Measurements from ENCODE around the gene SLC9A4. TPM values are rescaled to one million over a fixed set of nuclear protein-coding genes. Genes with fewer than 3 reads are reported as not detected.

The SLC9A4 gene
- total RNA-seq, 4 donors from 2014 or later: 1.2 TPM; not detected in 3

- no peaks in the 10 kb centered on the region for H3K4me1 ChIP-seq
Observed at GRCh38 chr2:102428573-102428972, 44.5 kb upstream of the SLC9A4 start.

GRCh38 chr2:102432386-102432785, 40.6 kb upstream of the SLC9A4 start:
- no peak for TF ChIP-seq CTCF (IDR thresholded peaks at IDR 0.05)
- TF ChIP-seq POLR2A (IDR thresholded peaks at IDR 0.05): no peak
- intact Hi-C loops (cut with DNase I; ENCODE audit: low total_unique reads): no loop called here
- Histone ChIP-seq H3K9me3 (no peaks in the 10 kb centered on the region), H3K4me1 (no peaks in the 10 kb centered on the region), H3K27me3 (no peaks in the 10 kb centered on the region), H3K36me3 (no peaks in the 10 kb centered on the region), H3K27ac (no peak overlapping the region), H3K4me3 (no peak overlapping the region)
- DNase-seq: no peak

More at GRCh38 chr2:102428573-102428972, 44.5 kb upstream of the SLC9A4 start:
- DNase-seq: no peak
- no peaks in the 10 kb centered on the region for H3K27me3 ChIP-seq
- no peak overlapping the region for H3K27ac ChIP-seq
- intact Hi-C loops (cut with DNase I; ENCODE audit: low total_unique reads): no loop called here
- H3K36me3 ChIP-seq: no peaks in the 10 kb centered on the region
- H3K9me3 ChIP-seq: no peaks in the 10 kb centered on the region
- TF ChIP-seq CTCF (IDR thresholded peaks at IDR 0.05) (no peak), POLR2A (IDR thresholded peaks at IDR 0.05) (no peak)
- H3K4me3 ChIP-seq: no peak overlapping the region

GRCh38 chr2:102433973-102434654, 38.9 kb upstream of the SLC9A4 start:
- intact Hi-C loops (cut with DNase I; ENCODE audit: low total_unique reads): no loop called here
- Histone ChIP-seq H3K4me3 (no peak overlapping the region), H3K36me3 (no peaks in the 10 kb centered on the region), H3K27ac (no peak overlapping the region), H3K27me3 (no peaks in the 10 kb centered on the region), H3K4me1 (no peaks in the 10 kb centered on the region), H3K9me3 (no peaks in the 10 kb centered on the region)
- DNase-seq: no peak
- TF ChIP-seq POLR2A (IDR thresholded peaks at IDR 0.05) (no peak), CTCF (IDR thresholded peaks at IDR 0.05) (no peak)

- no peak overlapping the region for H3K4me3 ChIP-seq
- H3K9me3 ChIP-seq: no peaks in the 10 kb centered on the region
- TF ChIP-seq CTCF (IDR thresholded peaks at IDR 0.05) (no peak), POLR2A (IDR thresholded peaks at IDR 0.05) (no peak)
- DNase-seq: no peak
- H3K27ac ChIP-seq: no peak overlapping the region
- no peaks in the 10 kb centered on the region for H3K4me1 ChIP-seq
- no peaks in the 10 kb centered on the region for H3K27me3 ChIP-seq
- intact Hi-C loops (cut with DNase I; ENCODE audit: low total_unique reads): no loop called here
- H3K36me3 ChIP-seq: no peaks in the 10 kb centered on the region
Observed at GRCh38 chr2:102434655-102435381, 38.2 kb upstream of the SLC9A4 start.

- DNase-seq: no peak
- H3K27me3 ChIP-seq: no peaks in the 10 kb centered on the region
- intact Hi-C loops (cut with DNase I; ENCODE audit: low total_unique reads): no loop called here
- TF ChIP-seq CTCF (IDR thresholded peaks at IDR 0.05) (no peak), POLR2A (IDR thresholded peaks at IDR 0.05) (no peak)
- no peaks in the 10 kb centered on the region for H3K4me1 ChIP-seq
- H3K4me3 ChIP-seq: no peak overlapping the region
- H3K36me3 ChIP-seq: no peaks in the 10 kb centered on the region
- no peaks in the 10 kb centered on the region for H3K9me3 ChIP-seq
- no peak overlapping the region for H3K27ac ChIP-seq
Observed at GRCh38 chr2:102435741-102436140, 37.3 kb upstream of the SLC9A4 start.

All from uterus (tissue), 4 donors.